C4-2B (cell line): ENCODE measurements around the gene HOMEZ.

Experiments used
- H3K27ac ChIP-seq: fragments of 450-650 bp; 2 replicates; pipeline ENCODE4 v1.5.1; 2017
- ZFX ChIP-seq: fragments of 450-650 bp; IDR thresholded peaks from 2 replicates; pipeline ENCODE4 v1.6.1; 2017
- TF ChIP-seq, protein P1 (sequence below): fragments of 450-650 bp; conservative IDR thresholded peaks from 2 replicates; pipeline ENCODE4 v1.5.1; 2017; ENCODE audit warnings: mild to moderate bottlenecking

The HOMEZ gene

DNA sequence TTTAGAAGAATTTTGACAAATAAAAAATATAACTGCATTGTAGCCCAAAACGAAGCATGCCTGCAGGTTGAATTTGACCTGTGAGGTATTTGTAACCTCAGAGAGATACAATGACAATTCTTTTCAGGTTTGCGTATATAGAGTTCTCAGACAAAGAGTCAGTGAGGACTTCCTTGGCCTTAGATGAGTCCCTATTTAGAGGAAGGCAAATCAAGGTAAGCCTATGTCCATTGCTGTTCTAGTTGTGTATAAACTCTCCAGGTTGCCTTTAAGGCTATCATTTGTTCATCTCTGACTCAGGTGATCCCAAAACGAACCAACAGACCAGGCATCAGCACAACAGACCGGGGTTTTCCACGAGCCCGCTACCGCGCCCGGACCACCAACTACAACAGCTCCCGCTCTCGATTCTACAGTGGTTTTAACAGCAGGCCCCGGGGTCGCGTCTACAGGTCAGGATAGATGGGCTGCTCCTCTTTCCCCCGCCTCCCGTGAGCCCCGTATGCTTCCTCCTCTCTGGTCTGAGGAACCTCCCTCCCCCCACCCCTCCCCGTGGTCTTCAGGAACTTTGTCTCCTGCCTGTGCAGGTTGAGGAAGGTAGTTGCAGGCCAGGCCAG, 38.0 kb upstream of the HOMEZ start:
- no peak for TF ChIP-seq ZFX
- TF ChIP-seq, protein P1, sequence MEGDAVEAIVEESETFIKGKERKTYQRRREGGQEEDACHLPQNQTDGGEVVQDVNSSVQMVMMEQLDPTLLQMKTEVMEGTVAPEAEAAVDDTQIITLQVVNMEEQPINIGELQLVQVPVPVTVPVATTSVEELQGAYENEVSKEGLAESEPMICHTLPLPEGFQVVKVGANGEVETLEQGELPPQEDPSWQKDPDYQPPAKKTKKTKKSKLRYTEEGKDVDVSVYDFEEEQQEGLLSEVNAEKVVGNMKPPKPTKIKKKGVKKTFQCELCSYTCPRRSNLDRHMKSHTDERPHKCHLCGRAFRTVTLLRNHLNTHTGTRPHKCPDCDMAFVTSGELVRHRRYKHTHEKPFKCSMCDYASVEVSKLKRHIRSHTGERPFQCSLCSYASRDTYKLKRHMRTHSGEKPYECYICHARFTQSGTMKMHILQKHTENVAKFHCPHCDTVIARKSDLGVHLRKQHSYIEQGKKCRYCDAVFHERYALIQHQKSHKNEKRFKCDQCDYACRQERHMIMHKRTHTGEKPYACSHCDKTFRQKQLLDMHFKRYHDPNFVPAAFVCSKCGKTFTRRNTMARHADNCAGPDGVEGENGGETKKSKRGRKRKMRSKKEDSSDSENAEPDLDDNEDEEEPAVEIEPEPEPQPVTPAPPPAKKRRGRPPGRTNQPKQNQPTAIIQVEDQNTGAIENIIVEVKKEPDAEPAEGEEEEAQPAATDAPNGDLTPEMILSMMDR = no peak
- H3K27ac ChIP-seq = no peak overlapping the region

DNA sequence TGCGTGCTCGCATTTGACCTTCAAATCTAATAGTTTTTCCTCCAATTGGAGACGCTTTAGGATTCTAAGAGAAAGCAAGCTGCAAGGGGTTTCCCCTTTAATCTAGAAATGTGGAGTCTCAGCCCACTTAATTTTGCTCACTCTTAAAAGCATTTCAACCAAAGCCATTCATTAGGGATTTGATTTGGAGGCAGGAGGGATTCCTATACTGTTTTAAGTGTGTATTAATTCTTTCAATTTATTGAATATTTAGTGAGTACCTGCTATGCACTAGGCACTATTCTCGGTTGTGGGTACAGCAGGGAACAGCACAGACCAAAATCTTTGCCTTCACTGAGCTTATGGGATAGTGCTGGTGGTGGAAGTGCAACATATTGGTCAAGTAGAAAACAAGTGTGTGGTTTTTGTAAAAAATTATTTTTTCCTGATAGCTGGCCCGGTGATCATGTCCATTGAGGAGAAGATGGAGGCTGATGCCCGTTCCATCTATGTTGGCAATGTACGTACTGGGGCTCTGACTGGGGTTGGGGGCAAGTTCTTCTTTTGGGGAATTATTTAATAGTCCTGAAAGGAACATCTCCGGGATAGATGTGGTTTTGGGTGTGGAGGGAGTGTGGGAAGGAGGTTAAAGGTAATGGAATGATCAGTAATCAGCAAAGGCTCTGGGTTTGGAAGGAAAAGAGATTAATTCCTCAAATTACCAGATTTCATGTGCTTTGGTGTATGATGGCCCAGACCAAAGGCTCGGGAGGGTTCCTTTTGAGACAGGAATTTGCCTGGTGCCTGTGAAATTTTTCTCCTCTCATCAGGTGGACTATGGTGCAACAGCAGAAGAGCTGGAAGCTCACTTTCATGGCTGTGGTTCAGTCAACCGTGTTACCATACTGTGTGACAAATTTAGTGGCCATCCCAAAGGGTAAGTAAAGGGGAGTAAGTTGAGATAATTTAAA, 36.9 kb upstream of the HOMEZ start:
- TF ChIP-seq ZFX = no peak
- TF ChIP-seq, protein P1 = no peak
- peak overlapping the region; percentile 87 for H3K27ac ChIP-seq

DNA sequence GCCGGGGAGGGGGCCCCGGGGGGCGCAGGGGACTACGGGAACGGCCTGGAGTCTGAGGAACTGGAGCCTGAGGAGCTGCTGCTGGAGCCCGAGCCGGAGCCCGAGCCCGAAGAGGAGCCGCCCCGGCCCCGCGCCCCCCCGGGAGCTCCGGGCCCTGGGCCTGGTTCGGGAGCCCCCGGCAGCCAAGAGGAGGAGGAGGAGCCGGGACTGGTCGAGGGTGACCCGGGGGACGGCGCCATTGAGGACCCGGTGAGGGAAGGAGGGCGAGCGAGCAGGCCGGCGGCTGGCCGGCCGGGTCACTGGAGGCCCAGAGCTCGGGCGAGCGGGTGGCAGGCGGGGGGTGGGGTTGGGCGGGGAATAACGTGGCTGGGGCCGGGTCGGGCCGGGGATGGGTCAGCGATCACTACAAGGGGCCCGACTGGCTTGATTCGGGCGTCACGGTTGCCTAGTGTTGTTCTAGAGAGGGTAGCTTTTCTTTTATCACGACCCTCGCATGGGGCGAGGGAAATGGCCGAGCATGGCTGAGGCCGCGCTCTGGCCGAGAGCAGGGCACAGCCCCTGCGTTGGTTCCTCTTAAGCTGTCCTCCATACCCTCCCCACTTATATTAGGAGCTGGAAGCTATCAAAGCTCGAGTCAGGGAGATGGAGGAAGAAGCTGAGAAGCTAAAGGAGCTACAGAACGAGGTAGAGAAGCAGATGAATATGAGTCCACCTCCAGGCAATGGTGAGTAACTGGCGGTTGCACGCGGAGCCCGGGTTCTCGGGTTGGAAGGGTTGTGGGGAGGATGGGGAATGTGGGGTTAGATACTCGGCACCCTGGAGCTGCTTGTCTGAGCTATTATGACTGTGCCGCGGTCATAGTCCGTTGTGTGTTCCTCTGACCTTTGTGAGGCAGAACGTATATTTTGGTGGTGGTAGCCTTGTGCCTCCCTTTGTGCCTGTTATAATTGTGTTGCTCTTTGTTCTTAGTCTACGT, 35.9 kb upstream of the HOMEZ start:
- peak; percentile 82 for TF ChIP-seq ZFX
- TF ChIP-seq, protein P1 = no peak

GRCh38 chr14:23320584-23321571, 34.9 kb upstream of the HOMEZ start, which contains the start of gene PABPN1:
Gene PABPN1 (plus strand): TSS chr14:23321457. CDS start chr14:23321470, 13 bp downstream.
- TF ChIP-seq, protein P1 = no peak
- no peak for TF ChIP-seq ZFX
- H3K27ac ChIP-seq = peak within 1 kb of the TSS; percentile 87

More for the DNA sequence above, 35.9 kb upstream of the HOMEZ start:
- peak overlapping the region; percentile 87 for H3K27ac ChIP-seq

GRCh38 chr14:23319746-23320583, 34.0 kb upstream of the HOMEZ start:
- TF ChIP-seq, protein P1 = no peak
- TF ChIP-seq ZFX = no peak
- H3K27ac ChIP-seq = peak overlapping the region; percentile 87
